Esophagus squamous epithelium (tissue), 5 donors: ENCODE results near the gene ARHGEF37. TPM values are rescaled to one million over a fixed set of nuclear protein-coding genes. Genes with fewer than 3 reads are reported as not detected.

ENCODE experiments used
- DNase-seq: peaks from one replicate; lab custom pipeline; 2025; lab: John Stamatoyannopoulos, UW
- H3K27ac ChIP-seq, 4 donors: fragments of 200-600 bp; sonication (generic); one replicate each; pipeline ENCODE4 v1.5.1; 2016 to 2019; ENCODE audit warnings: mild to moderate bottlenecking in 1 of 4
- H3K27me3 ChIP-seq, 4 donors: fragments of 200-600 bp; sonication (generic); 1 replicate in 3 of 4; 2 replicates in 1 of 4; pipeline versions ENCODE4 v1.5.1 to v1.6.0; 2017 to 2021; ENCODE audit warnings: antibody characterized with exemption in 1 of 4
- H3K36me3 ChIP-seq, 3 donors: fragments of 200-600 bp; sonication (generic); one replicate each; pipeline ENCODE4 v1.5.1; 2016 to 2019
- H3K4me1 ChIP-seq, 3 donors: fragments of 200-600 bp; sonication (generic); one replicate each; pipeline ENCODE4 v1.5.1; 2017 to 2019
- H3K4me3 ChIP-seq, 4 donors: fragments of 200-600 bp; sonication (generic); 1 replicate in 3 of 4; 2 replicates in 1 of 4; pipeline ENCODE4 v1.5.1; 2016 to 2019; ENCODE audit warnings: mild to moderate bottlenecking in 2 of 4, moderate library complexity in 1 of 4
- H3K9me3 ChIP-seq, 3 donors: fragments of 200-600 bp; sonication (generic); one replicate each; pipeline ENCODE4 v1.5.1; 2016 to 2019
- POLR2A ChIP-seq, 4 donors: fragments of 450-650 bp; IDR thresholded peaks; one replicate each; pipeline ENCODE4 v1.6.1; 2017; ENCODE audit warnings: antibody characterized with exemption in 4 of 4, mild to moderate bottlenecking in 4 of 4, moderate library complexity in 3 of 4
- WGBS, 2 donors: methylation state at CpG; one replicate each; pipeline ENCODE4 v1.1.5; 2018; 5-methylcytosine and 5-hydroxymethylcytosine counted together
- intact Hi-C: fragments of 100-400 bp; cut with DNase I; formaldehyde crosslinking; loops from one replicate; pipeline ENCODE4 v1.15.0; 2022
- total RNA-seq, 4 donors: library from RNA; depleted of rRNA; stranded (reverse); fragments of >200 nt; gene quantifications; one replicate each; pipeline ENCODE4 v1.1.0, GENCODE V29; 2016
- TF ChIP-seq, protein P1 (sequence below), 6 experiments: fragments of 450-650 bp in 4 of 6; fragments of 200-600 bp in 2 of 6; sonication (generic) in 2 of 6; IDR thresholded peaks; one replicate each; pipeline ENCODE4 v1.5.1; 2016 to 2019; ENCODE audit warnings: antibody characterized with exemption in 6 of 6, mild to moderate bottlenecking in 4 of 6, moderate library complexity in 4 of 6
- donor health status: DM: yes; HTN: yes; CAD: no.

The ARHGEF37 gene
- total RNA-seq, 4 donors from 2014 or later, result 14.5 to 29.3 (median 18.0) TPM

DNA sequence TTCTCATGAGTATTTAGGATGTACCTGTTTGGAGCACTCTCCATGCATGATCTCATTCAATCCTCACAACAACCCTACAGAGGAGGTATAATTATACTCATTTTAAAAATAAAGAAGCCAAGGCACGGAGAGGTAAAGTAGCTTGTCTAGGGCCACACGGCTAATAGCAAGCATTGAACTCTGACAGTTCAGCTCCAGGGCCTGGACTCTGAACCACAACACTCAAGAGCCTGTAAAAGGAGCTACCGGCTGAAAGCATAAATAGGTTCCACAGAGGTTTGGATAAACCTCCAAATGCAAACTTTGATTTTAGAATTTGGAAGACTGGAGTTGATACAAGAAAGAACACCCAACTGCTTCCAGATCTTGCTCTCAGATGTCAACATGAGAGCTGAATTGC, 41.2 kb downstream of the ARHGEF37 start:
- peaks cover 13 to 99% (median 15%) of the 10 kb centered on the region in 3 donors for H3K36me3 ChIP-seq

DNA sequence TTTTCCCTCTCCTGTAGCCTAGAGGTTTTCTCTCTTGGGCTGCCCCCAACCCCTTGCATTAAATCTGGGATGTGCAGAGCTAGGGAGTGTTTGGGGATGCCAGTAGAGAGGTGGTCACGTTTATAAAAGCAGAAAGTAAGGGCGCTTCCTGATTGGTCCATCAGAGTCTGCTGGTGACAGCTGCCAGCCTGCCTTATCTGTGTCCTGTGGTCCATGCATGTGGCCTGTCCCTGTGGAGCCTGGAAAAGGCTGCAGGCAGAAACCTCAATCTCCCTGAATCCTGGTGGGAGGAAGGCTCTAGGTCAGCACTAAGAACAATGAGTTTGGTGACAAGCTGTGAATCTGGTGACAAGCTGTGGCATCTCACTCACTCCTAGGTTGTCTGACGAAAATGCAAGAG, 42.2 kb downstream of the ARHGEF37 start:
- Histone ChIP-seq H3K27me3 (no peaks in the 10 kb centered on the region), H3K4me1 (peaks cover 0 to 15% (median 2%) of the 10 kb centered on the region in 3 donors), H3K4me3 (no peak overlapping the region), H3K27ac (no peak overlapping the region), H3K9me3 (no peaks in the 10 kb centered on the region), H3K36me3 (peaks cover 6 to 99% (median 13%) of the 10 kb centered on the region in 3 donors)
- intact Hi-C loops, result no loop called here
- TF ChIP-seq POLR2A (IDR thresholded peaks at IDR 0.05), result no peak
- TF ChIP-seq, protein P1, sequence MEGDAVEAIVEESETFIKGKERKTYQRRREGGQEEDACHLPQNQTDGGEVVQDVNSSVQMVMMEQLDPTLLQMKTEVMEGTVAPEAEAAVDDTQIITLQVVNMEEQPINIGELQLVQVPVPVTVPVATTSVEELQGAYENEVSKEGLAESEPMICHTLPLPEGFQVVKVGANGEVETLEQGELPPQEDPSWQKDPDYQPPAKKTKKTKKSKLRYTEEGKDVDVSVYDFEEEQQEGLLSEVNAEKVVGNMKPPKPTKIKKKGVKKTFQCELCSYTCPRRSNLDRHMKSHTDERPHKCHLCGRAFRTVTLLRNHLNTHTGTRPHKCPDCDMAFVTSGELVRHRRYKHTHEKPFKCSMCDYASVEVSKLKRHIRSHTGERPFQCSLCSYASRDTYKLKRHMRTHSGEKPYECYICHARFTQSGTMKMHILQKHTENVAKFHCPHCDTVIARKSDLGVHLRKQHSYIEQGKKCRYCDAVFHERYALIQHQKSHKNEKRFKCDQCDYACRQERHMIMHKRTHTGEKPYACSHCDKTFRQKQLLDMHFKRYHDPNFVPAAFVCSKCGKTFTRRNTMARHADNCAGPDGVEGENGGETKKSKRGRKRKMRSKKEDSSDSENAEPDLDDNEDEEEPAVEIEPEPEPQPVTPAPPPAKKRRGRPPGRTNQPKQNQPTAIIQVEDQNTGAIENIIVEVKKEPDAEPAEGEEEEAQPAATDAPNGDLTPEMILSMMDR (IDR thresholded peaks at IDR 0.05), result no peak
- no peak for DNase-seq
- WGBS, 2 donors, result 66 to 96% methylated on average over 2 to 3 of the region's 3 CpGs

More for the DNA sequence above, 41.2 kb downstream of the ARHGEF37 start:
- no peak for DNase-seq
- no peak for TF ChIP-seq POLR2A (IDR thresholded peaks at IDR 0.05)
- TF ChIP-seq, protein P1 (IDR thresholded peaks at IDR 0.05), result no peak
- no peak overlapping the region for H3K27ac ChIP-seq
- H3K4me1 ChIP-seq, result peaks cover 0 to 25% (median 8%) of the 10 kb centered on the region in 3 donors
- H3K9me3 ChIP-seq, result no peaks in the 10 kb centered on the region
- no peak overlapping the region for H3K4me3 ChIP-seq
- 87 to 93% methylated on average over 2 to 3 of the region's 3 CpGs for WGBS, 2 donors
- H3K27me3 ChIP-seq, result no peaks in the 10 kb centered on the region
- intact Hi-C loops, result no loop called here

DNA sequence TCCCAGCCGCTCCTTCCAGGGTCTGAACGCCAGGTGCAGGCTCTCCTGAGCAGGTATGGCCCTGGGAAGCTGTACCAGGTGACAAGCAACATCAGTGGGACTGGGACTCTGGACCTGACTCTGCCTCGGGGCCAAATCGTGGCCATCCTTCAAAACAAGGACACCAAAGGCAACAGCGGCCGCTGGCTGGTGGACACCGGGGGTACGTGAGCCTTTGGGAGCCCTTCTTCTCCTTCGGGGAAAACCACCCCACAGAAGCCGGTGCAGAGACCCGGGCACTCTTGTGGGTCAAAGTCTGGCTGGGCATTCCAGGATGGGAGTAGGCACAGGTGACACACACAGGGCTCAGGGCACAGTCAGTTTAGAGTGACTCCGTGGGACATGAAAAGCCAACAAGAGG, 45.8 kb downstream of the ARHGEF37 start:
- H3K4me3 ChIP-seq, result no peak overlapping the region
- peaks cover 2 to 93% (median 6%) of the 10 kb centered on the region in 3 donors for H3K36me3 ChIP-seq
- WGBS, 2 donors, result 97% methylated on average over 4 of the region's 12 CpGs; no CpG with 5 or more reads in 1 of the 2 donors
- no peaks in the 10 kb centered on the region for H3K9me3 ChIP-seq
- DNase-seq, result no peak
- no peak overlapping the region for H3K27ac ChIP-seq
- H3K4me1 ChIP-seq, result peaks cover 0 to 10% (median 8%) of the 10 kb centered on the region in 3 donors
- TF ChIP-seq, protein P1 (IDR thresholded peaks at IDR 0.05), result no peak
- TF ChIP-seq POLR2A (IDR thresholded peaks at IDR 0.05), result no peak
- intact Hi-C loops, result no loop called here
- no peaks in the 10 kb centered on the region for H3K27me3 ChIP-seq

DNA sequence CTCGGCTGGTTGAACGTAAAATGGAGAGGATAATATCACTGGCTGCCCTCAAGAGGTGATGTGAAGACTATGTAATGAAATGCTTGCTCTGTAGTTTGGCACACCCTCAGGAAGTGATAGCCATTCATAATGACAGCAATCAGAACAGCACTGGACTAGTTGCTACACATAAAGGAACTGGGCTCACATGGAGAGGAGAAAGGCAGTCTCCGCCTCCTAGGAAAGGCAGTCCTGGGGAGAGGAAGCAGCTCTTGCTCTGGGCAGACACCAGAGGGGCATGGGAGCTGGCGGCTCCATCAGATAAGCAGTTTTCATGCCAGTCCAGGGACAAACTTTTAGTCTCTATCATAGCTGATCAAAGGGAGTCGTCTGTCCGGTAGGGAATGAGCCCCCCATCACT, 46.9 kb downstream of the ARHGEF37 start:
- Histone ChIP-seq H3K4me1 (peaks cover 8 to 22% (median 20%) of the 10 kb centered on the region in 3 donors), H3K27me3 (no peaks in the 10 kb centered on the region), H3K4me3 (no peak overlapping the region), H3K9me3 (no peaks in the 10 kb centered on the region), H3K27ac (no peak overlapping the region), H3K36me3 (peaks cover 0 to 83% (median 6%) of the 10 kb centered on the region in 3 donors)
- no peak for DNase-seq
- WGBS, 2 donors, result 62 to 80% methylated on average over 6 of the region's 6 CpGs
- TF ChIP-seq, protein P1 (IDR thresholded peaks at IDR 0.05), result no peak
- TF ChIP-seq POLR2A (IDR thresholded peaks at IDR 0.05), result no peak
- intact Hi-C loops, result no loop called here

DNA sequence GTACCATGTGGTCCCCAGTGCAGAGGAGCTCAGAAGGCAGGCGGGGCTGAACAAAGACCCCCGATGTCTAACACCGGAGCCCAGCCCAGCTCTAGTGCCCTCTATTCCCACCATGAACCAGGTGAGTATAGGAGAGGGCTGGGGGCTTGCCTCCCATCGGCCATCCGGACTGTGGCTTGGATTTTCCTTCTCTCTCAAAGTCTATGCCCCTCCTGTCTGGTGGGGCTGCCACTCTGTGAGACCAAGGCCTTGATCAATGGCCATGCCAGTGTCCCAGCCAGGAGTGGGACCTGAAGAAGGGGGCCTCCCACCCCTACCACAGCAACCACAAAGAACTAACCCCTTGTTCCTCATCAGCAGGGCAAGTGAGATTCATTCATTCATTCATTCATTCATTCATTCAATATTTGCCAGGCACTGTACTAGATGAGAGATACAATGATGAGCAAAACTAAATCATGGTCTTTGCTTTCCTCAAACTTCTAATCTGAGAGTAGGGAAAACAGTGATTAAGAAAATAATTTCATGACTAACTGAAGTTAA, 47.6 kb downstream of the ARHGEF37 start:
- Histone ChIP-seq H3K27me3 (no peaks in the 10 kb centered on the region), H3K4me3 (no peak overlapping the region), H3K36me3 (peaks cover 0 to 76% (median 6%) of the 10 kb centered on the region in 3 donors), H3K9me3 (no peaks in the 10 kb centered on the region), H3K27ac (no peak overlapping the region), H3K4me1 (peaks cover 12 to 29% (median 23%) of the 10 kb centered on the region in 3 donors)
- WGBS, 2 donors, result 93% methylated on average over 3 of the region's 5 CpGs; no CpG with 5 or more reads in 1 of the 2 donors
- no peak for DNase-seq
- intact Hi-C loops, result no loop called here
- TF ChIP-seq POLR2A (IDR thresholded peaks at IDR 0.05), result no peak
- TF ChIP-seq, protein P1 (IDR thresholded peaks at IDR 0.05), result no peak
